GM18951 (cell line): ENCODE data around the gene WDR7.

Experiments used
- POLR2A ChIP-seq: IDR thresholded peaks from 4 replicates; pipeline ENCODE4 v1.6.1; 2011; ENCODE audit warnings: mild to moderate bottlenecking; ENCODE audit not compliant: insufficient read length, insufficient read depth; ENCODE audit errors: extremely low read depth
- in situ Hi-C: fragments of 300-500 bp; cut with MboI; formaldehyde crosslinking; loops from one replicate; pipeline ENCODE4 v1.12.0; 2022; ENCODE audit warnings: low sequenced_read_pairs, mixed read lengths, inconsistent platforms; ENCODE audit not compliant: unreplicated experiment

Gene WDR7

DNA sequence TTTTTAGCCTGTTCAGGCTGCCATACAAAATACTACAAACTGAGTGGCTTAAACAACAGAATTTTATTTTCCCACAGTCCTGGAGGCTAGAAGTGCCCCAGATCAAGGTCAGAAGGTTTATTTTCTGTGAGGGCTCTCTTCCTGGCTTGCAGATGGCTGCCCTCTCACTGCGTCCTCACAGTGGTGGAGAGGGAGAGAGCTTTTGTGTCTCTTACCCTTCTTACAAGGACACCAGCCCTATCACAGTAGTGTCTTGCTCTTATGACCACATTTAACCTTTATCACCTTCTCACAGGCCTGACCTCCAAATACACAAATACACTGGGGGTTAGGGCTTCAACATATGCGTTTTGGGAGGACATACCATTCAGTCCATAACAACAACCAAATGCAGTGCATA, 11.7 kb downstream of the WDR7 start:
- no peak for TF ChIP-seq POLR2A

DNA sequence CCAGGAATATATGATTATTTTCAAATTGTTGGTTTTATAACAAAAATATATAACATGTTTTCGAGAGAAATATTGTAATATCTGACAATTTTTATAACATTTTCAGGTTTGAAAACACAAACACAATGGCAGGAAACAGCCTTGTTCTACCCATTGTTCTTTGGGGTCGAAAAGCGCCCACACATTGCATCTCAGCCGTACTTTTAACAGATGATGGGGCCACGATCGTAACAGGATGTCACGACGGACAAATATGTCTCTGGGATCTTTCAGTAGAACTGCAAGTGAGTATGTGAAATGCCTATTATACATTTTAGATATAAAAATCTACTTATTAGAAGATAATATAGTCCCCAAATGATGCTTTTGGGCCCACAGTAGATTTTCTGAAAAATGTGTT, 21.2 kb downstream of the WDR7 start:
- no peak for TF ChIP-seq POLR2A
- in situ Hi-C loops: no loop called here

More for the DNA sequence above, 11.7 kb downstream of the WDR7 start:
- in situ Hi-C loops: no loop called here

DNA sequence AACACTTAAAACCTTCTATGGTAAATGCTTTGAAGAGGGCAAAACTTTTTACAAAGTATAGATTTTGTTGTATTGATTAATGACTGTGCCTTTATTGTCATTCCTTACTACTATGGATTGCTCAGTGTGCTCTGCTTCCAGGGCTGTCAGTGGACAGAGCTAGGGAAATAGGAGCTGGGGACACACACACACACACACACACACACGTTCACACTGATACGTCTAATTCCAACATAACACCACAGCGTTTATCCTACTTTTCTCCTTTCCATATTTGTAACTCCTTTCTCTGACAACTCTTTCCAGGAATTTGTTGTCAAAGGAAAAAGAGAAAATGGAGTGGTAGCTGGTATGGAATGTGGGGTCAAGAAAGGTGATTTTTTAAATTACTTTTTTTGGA, 21.8 kb downstream of the WDR7 start:
- TF ChIP-seq POLR2A: no peak
- in situ Hi-C loops: no loop called here

DNA sequence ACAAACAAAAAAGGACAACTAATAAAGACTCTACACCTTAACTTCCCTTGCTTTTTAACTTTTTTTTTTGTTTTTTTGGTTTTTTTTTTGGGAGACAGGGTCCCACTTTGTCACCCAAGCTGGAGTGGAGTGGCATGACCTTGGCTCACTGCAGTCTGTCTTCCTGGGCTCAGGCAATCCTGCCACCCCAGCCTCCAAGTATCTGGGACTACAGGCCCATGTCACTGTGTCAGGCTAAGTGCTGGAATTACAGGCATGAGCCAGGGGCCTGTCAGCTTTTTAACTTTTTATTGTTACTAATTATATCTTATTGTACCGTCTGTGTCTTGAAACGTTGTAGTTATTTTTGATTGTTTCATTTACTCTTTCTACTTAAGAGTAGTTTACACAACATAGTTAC, 25.5 kb downstream of the WDR7 start:
- in situ Hi-C loops: no loop called here
- TF ChIP-seq POLR2A: no peak

DNA sequence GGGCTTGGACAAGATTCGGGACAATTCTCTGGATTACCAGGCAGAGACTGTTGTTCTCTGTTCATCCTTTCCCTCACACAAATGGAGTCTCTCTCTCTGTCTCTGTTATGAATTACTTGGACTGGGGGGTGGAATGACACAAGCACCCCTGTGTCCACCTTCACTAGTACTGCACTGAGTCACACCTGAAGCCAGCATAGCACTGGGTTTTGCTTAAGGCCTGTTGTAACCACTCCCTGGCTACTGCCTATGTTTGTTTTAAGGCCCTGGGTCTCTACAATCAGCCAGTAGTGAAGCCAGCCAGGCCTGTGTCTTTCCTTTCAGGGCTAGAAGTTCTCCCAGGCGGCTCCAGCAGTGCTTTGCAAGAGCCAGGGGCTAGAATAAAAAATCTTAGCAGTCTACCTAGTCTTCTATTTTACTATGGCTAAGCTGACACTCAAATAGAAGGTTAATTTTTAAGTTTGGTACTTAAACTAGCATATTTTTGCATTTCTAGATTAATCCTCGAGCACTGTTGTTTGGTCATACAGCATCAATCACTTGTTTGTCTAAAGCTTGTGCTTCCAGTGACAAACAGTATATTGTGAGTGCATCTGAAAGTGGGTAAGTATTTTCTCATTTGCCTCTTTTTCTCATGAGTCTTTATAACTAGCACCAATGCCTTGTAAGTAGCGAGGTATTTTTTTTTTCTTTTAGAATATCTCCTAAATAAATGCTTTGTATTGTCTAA, 27.8 kb downstream of the WDR7 start:
- TF ChIP-seq POLR2A: no peak
- in situ Hi-C loops: no loop called here

DNA sequence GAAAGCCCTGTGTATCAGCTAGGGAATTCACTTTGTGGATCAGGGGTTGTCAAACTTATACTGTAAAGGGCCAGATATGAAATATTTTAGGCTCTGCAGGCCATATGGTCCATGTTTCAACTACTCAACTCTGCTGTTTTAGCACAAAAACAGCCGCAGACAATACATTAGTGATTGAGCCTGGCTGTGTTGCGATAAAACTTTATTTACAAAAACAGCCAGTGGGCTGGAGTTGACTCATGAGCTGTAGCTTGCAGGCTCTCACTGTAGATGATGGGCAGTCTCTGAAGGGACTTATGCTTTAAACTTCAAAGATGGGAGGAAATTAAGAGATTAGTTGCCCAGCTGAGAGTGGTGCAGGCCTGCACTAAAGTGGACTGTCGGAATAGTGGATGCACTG, 33.1 kb downstream of the WDR7 start:
- TF ChIP-seq POLR2A: no peak
- in situ Hi-C loops: no loop called here

DNA sequence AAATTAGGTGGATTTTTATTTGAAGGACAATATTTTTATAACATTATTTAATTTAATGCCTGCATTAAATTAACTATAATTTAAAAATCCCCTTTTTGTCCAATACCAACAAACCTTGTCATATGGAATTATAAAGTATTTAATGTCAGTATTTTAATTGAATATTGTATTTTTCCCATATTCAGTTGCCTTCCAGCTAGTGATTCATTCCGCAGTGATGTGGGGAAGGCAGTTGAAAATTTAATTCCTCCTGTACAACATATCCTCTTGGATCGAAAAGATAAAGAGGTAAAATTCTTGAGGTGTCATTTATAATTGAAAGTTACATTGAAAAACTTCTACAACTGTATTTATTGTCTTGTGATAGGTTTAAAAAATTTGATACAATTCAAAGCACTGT, 40.4 kb downstream of the WDR7 start:
- TF ChIP-seq POLR2A: no peak
- in situ Hi-C loops: no loop called here

DNA sequence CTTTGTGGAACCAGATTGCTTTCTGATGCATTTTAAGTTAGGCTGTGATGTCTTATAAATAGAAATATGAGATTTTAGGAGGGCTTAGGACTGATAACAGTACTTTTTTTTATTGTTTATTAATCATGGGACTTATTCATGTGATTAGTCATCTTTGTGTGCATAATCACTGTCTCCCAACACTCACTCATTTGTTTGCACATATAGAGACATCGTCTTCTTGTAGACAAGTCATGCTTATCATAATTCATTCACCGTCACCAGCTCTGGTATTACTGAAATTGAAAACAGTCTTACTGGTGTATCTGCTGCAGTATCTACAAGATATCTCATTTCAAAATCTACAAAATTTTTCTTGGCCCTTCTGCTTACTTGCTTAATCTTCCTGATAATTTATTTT, 45.8 kb downstream of the WDR7 start:
- in situ Hi-C loops: no loop called here
- no peak for TF ChIP-seq POLR2A

GRCh38 chr18:56702946-56703345, 51.8 kb downstream of the WDR7 start:
- no peak for TF ChIP-seq POLR2A
- in situ Hi-C loops: no loop called here

GRCh38 chr18:56709463-56709862, 58.3 kb downstream of the WDR7 start:
- no peak for TF ChIP-seq POLR2A
- in situ Hi-C loops: no loop called here

DNA sequence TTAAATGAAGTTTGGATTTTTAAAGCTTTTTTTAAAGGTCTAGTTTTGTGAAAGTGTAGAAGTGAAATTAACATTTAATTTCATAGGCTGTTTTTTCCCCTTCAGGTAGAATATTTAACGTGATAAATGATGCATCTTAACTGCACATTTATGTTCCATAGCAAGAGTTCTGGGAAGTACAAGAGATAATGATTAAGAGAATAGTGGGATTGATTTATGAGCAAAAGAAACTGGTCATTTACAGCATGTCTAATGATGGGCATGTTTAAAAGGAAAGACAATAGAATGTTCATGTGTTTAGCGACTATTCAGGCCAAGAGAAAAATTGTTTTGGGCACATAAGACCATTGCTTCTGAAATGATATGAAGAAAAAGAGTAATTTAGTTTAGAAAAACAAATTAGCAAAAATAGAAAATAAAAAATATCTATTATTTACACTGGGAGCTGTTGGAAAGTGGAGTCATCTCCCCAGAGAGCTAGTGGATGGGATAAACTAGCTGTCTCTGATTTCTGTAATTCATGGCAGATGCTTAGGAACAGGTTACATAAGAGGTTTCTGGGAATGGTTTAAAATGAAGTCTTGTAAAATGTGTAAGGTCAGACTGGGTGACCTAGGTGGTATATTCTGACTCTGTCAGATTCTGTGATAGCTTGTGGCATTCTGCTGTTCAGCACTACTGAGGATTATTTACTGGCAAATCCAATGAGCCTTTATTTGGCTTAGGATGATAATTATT, 60.7 kb downstream of the WDR7 start:
- in situ Hi-C loops: no loop called here
- no peak for TF ChIP-seq POLR2A

DNA sequence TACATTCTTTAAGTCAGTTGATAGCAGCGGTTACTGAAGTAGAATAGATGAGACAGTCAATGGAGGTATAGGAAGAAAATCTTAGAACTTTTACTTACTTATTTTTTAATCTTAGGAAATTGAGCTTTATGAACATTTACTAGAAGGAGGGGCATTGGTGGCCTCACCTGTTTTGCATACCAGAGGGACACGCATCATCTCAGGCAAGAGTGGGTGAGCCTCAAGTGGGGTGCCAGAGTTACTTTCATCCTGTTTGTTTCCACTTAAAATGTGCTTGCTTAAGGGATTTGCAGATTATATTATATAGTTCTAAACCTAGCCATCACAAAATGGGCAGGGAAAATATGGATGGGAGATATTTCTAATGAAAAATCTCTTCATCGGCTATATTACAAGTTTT, 61.6 kb downstream of the WDR7 start:
- in situ Hi-C loops: no loop called here
- TF ChIP-seq POLR2A: no peak

DNA sequence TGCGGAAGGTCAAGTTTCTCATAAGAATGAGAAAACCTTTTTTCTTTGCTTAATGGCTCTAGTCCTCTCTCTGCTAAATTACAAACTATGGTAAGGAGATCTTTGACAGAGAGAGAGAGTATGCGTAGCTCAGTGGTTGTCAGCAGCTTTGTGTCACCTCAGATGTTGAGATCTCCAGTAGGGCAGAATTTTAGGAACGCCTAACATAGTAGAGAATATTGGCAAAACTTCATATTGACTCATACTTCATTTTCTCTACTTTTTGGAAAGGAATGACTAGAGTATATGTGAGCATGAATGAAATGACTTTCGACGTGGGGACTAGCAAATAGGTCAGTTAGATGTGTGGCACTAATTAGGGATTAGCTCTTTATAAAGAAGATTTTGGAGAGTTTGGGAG, 64.0 kb downstream of the WDR7 start:
- in situ Hi-C loops: no loop called here
- no peak for TF ChIP-seq POLR2A

DNA sequence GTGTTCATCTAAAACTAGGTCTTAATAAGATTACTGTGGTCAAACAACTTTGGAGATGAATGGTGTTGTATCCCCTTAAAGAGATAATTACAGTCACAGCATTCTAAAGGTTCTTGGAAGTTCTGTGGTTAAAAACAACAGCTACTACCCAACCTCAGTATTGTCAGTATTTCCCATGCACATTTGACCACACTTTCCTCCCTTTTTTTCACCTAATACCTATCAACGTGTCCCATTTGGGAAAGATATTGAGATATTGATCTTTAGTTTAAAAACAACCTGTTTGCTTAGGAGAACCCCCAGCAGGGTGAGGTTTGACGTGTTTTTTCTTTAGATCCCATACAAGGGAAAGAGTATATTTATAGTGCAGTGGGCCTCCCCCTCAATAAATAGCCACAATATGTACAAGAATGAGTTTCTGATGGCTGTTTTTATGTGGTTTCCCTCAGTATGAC, 65.6 kb downstream of the WDR7 start:
- TF ChIP-seq POLR2A: no peak
- in situ Hi-C loops: no loop called here

DNA sequence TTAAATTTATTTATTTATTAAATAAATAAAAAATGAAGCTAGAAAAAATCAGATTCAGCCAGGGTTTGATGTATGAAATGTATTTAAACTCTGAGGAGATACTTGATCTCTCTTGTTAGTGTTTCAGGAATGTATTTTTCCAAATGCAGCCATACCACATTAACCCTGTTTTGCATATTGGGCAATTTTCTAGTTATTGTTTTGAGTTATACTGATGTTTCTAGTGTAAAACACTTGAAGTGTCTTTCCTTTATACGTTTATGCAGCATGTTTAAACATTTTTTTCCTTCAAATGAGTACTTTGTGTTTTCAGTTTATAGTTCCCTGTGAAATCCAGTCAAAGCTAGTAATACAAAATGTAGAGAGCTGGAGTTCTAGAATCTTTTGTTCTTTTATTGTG, 69.9 kb downstream of the WDR7 start:
- in situ Hi-C loops: no loop called here
- no peak for TF ChIP-seq POLR2A

DNA sequence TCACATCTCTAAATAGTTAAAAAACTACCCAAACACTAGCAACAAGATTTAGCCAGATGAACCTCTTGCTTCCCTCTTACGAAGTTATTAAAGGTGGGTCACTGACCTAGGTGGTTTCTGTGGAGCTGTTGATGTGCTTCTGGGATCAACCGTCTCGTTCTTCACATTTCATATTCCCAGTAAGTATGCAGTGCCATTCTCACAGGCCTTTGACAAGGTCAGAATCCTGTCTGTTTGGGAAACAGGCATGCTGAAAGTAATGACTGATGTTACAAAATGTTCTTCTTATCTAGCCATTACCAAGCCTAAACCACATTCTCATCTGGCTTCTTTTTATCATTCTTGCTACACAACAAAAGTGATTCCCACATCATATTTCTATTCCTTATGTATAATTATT, 70.3 kb downstream of the WDR7 start:
- no peak for TF ChIP-seq POLR2A

More for the DNA sequence above, 70.3 kb downstream of the WDR7 start:
- in situ Hi-C loops: no loop called here
